Tibial artery (tissue), 4 donors: Measurements from ENCODE around the gene HACD4.

Experiments used
- DNase-seq, 2 donors: peaks; one replicate each; pipeline ENCODE4 v3.0.0-alpha.2; 2019
- H3K27ac ChIP-seq, 2 donors: fragments of 200-600 bp; sonication (generic) in 1 of 2; 1 replicate in 1 of 2; 2 replicates in 1 of 2; pipeline ENCODE4 v1.5.1; 2018 to 2019; ENCODE audit warnings: mild to moderate bottlenecking in 1 of 2
- H3K27me3 ChIP-seq, 2 donors: fragments of 200-600 bp; sonication (generic) in 1 of 2; one replicate each; pipeline versions ENCODE4 v1.5.1 to v1.6.0; 2016 to 2019
- H3K36me3 ChIP-seq, 3 donors: fragments of 200-600 bp; sonication (generic) in 2 of 3; one replicate each; pipeline ENCODE4 v1.5.1; 2016 to 2019; ENCODE audit warnings: mild to moderate bottlenecking in 2 of 3
- H3K4me1 ChIP-seq, 4 donors: fragments of 200-600 bp; sonication (generic) in 2 of 4; 1 replicate in 3 of 4; 2 replicates in 1 of 4; pipeline ENCODE4 v1.5.1; 2016 to 2019
- H3K4me3 ChIP-seq, 2 donors: fragments of 200-600 bp; sonication (generic) in 1 of 2; 1 replicate in 1 of 2; 2 replicates in 1 of 2; pipeline ENCODE4 v1.5.1; 2018 to 2019; ENCODE audit warnings: mild to moderate bottlenecking in 2 of 2
- H3K9me3 ChIP-seq, 3 donors: fragments of 200-600 bp; sonication (generic) in 1 of 3; one replicate each; pipeline ENCODE4 v1.5.1; 2016 to 2019
- CTCF ChIP-seq, 2 experiments: fragments of 200-600 bp in 1 of 2; fragments of 450-650 bp in 1 of 2; IDR thresholded peaks; one replicate each; pipeline ENCODE4 v1.5.1; 2017 to 2019; ENCODE audit warnings: antibody characterized with exemption in 2 of 2, mild to moderate bottlenecking in 1 of 2, moderate library complexity in 1 of 2
- intact Hi-C: fragments of 100-400 bp; cut with DNase I; formaldehyde crosslinking; loops from one replicate; pipeline ENCODE4 v1.15.0; 2023; ENCODE audit warnings: low total_unique reads

HACD4 gene

GRCh38 chr9:21016701-21017491 lies 14.5 kb downstream of the HACD4 start:
- intact Hi-C loops = no loop called here
- no peak overlapping the region for H3K4me3 ChIP-seq
- no peak for TF ChIP-seq CTCF (IDR thresholded peaks at IDR 0.05)
- no peak for DNase-seq
- peaks cover 0 to 21% (median 9%) of the 10 kb centered on the region in 4 donors for H3K4me1 ChIP-seq
- H3K27me3 ChIP-seq = no peaks in the 10 kb centered on the region
- H3K36me3 ChIP-seq = peaks cover 0 to 6% (median 0%) of the 10 kb centered on the region in 3 donors
- H3K9me3 ChIP-seq = no peaks in the 10 kb centered on the region
- H3K27ac ChIP-seq = no peak overlapping the region

- no peak for TF ChIP-seq CTCF (IDR thresholded peaks at IDR 0.05)
- H3K27me3 ChIP-seq = no peaks in the 10 kb centered on the region
- DNase-seq = no peak
- H3K36me3 ChIP-seq = peaks cover 0 to 8% (median 0%) of the 10 kb centered on the region in 3 donors
- H3K27ac ChIP-seq = no peak overlapping the region
- H3K4me1 ChIP-seq = peaks cover 0 to 21% (median 9%) of the 10 kb centered on the region in 4 donors
- H3K9me3 ChIP-seq = no peaks in the 10 kb centered on the region
- H3K4me3 ChIP-seq = no peak overlapping the region
- intact Hi-C loops = no loop called here
Measured at GRCh38 chr9:21015995-21016394, 15.4 kb downstream of the HACD4 start.

- intact Hi-C loops = no loop called here
- Histone ChIP-seq H3K4me1 (peaks cover 0 to 19% (median 9%) of the 10 kb centered on the region in 4 donors), H3K36me3 (peaks cover 0 to 15% (median 0%) of the 10 kb centered on the region in 3 donors), H3K4me3 (no peak overlapping the region), H3K27ac (no peak overlapping the region), H3K27me3 (no peaks in the 10 kb centered on the region), H3K9me3 (no peaks in the 10 kb centered on the region)
- TF ChIP-seq CTCF (IDR thresholded peaks at IDR 0.05) = no peak
- DNase-seq = no peak
Measured at GRCh38 chr9:21015129-21015815, 16.2 kb downstream of the HACD4 start.

DNA sequence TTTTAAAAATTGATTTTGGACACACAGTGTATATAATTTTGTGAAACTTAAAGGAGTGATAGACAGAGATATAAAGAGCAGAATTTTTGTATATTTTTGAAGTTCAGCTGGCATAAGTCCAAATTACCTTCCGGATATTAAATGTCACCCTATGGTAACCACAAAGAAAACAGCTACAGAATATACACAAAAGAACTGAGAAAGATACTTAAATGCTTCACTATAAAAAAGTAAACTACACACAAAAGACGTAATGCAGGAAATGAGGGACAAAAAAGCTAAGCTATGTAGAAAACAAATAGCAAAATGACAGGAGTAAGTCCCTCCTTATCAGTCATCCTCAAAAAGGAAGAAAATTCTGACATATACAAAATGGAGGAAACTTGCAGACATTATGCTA lies 29.4 kb downstream of the HACD4 start:
- TF ChIP-seq CTCF (IDR thresholded peaks at IDR 0.05) = no peak
- no peak overlapping the region for H3K4me3 ChIP-seq

GRCh38 chr9:21001581-21001980 lies 29.9 kb downstream of the HACD4 start:
- Histone ChIP-seq H3K4me3 (no peak overlapping the region), H3K4me1 (peaks cover 0 to 12% (median 3%) of the 10 kb centered on the region in 4 donors), H3K36me3 (peaks cover 9 to 12% (median 11%) of the 10 kb centered on the region in 3 donors), H3K27me3 (no peaks in the 10 kb centered on the region), H3K9me3 (no peaks in the 10 kb centered on the region), H3K27ac (no peak overlapping the region)
- intact Hi-C loops = no loop called here
- no peak for DNase-seq
- TF ChIP-seq CTCF (IDR thresholded peaks at IDR 0.05) = no peak

More for the DNA sequence above, 29.4 kb downstream of the HACD4 start:
- intact Hi-C loops = no loop called here
- Histone ChIP-seq H3K4me1 (peaks cover 0 to 12% (median 3%) of the 10 kb centered on the region in 4 donors), H3K27ac (no peak overlapping the region), H3K36me3 (peaks cover 10 to 15% (median 15%) of the 10 kb centered on the region in 3 donors), H3K27me3 (no peaks in the 10 kb centered on the region), H3K9me3 (no peaks in the 10 kb centered on the region)
- no peak for DNase-seq
